GM23248 (cell line): Measurements from ENCODE around the gene CD27.

Experiments
- EZH2 ChIP-seq: fragments of 200-600 bp; sonication (generic); IDR thresholded peaks from 2 replicates; pipeline ENCODE4 v1.6.1; 2018; ENCODE audit warnings: antibody characterized with exemption, mild to moderate bottlenecking; ENCODE audit not compliant: insufficient read depth, poor library complexity, severe bottlenecking
- EZH2phosphoT487 ChIP-seq: fragments of 200-600 bp; sonication (generic); IDR thresholded peaks from 2 replicates; pipeline ENCODE4 v1.6.1; 2018; ENCODE audit warnings: antibody characterized with exemption, moderate library complexity, mild to moderate bottlenecking, low read depth; ENCODE audit not compliant: insufficient read depth

- TF ChIP-seq EZH2 = no peak
- TF ChIP-seq EZH2phosphoT487 = no peak
Measured at GRCh38 chr12:6461401-6462233, 16.9 kb downstream of the CD27 start.
